HepG2 (cell line): ENCODE data around the gene ZNF547. TPM values are rescaled to one million over a fixed set of nuclear protein-coding genes. Genes with fewer than 3 reads are reported as not detected.

Source experiments
- ARHGAP35 ChIP-seq: sonication (generic); formaldehyde crosslinking; IDR thresholded peaks from 2 replicates; pipeline ENCODE4 v1.9.0; 2022; ENCODE audit warnings: mild to moderate bottlenecking, inconsistent platforms, moderate library complexity, missing genetic modification reagents, borderline replicate concordance
- CCAR2 ChIP-seq: fragments of 200-400 bp; formaldehyde crosslinking; optimal IDR thresholded peaks from 2 replicates; pipeline ENCODE3; 2018; ENCODE audit warnings: low read depth, mild to moderate bottlenecking, low read length, moderate library complexity
- ELF4 ChIP-seq: sonication (generic); formaldehyde crosslinking; IDR thresholded peaks from 2 replicates; pipeline ENCODE4 v1.5.0; 2020; ENCODE audit warnings: missing genetic modification reagents, mild to moderate bottlenecking, moderate library complexity, borderline replicate concordance
- ESRRA ChIP-seq: sonication (generic); formaldehyde crosslinking; IDR thresholded peaks from 2 replicates; pipeline ENCODE4 v1.5.1; 2020; ENCODE audit warnings: mild to moderate bottlenecking, low read depth, missing genetic modification reagents
- FLYWCH1 ChIP-seq: sonication (generic); formaldehyde crosslinking; IDR thresholded peaks from 2 replicates; pipeline ENCODE4 v1.8.1; 2023; ENCODE audit warnings: mild to moderate bottlenecking, missing genetic modification reagents
- IRF2 ChIP-seq: IDR thresholded peaks from 2 replicates; pipeline ENCODE4 v1.6.1; 2018; ENCODE audit warnings: missing genetic modification reagents, missing compliant biosample characterization
- JDP2 ChIP-seq: sonication (generic); formaldehyde crosslinking; IDR thresholded peaks from 2 replicates; pipeline ENCODE4 v1.8.1; 2022; ENCODE audit warnings: missing genetic modification reagents, borderline replicate concordance
- KAT7 ChIP-seq: IDR thresholded peaks from 2 replicates; pipeline ENCODE4 v1.6.1; 2018; ENCODE audit warnings: borderline replicate concordance, missing compliant biosample characterization
- NCOA1 ChIP-seq: sonication (generic); formaldehyde crosslinking; IDR thresholded peaks from 2 replicates; pipeline ENCODE4 v1.9.0; 2021; ENCODE audit warnings: missing genetic modification reagents
- NFATC3 ChIP-seq: sonication (generic); formaldehyde crosslinking; IDR thresholded peaks from 2 replicates; pipeline ENCODE4 v1.5.1; 2020; ENCODE audit warnings: mild to moderate bottlenecking, missing genetic modification reagents
- NKX3-1 ChIP-seq: sonication (generic); formaldehyde crosslinking; IDR thresholded peaks from 2 replicates; pipeline ENCODE4 v1.5.0; 2020; ENCODE audit warnings: missing genetic modification reagents
- TRIM24 ChIP-seq: sonication (generic); formaldehyde crosslinking; IDR thresholded peaks from 2 replicates; pipeline ENCODE4 v1.8.0; 2022; ENCODE audit warnings: mild to moderate bottlenecking, missing genetic modification reagents
- ZNF460 ChIP-seq: sonication (generic); formaldehyde crosslinking; IDR thresholded peaks from 2 replicates; pipeline ENCODE4 v1.5.1; 2020; ENCODE audit warnings: missing genetic modification reagents, mild to moderate bottlenecking, borderline replicate concordance
- ZNF788 ChIP-seq: sonication (generic); formaldehyde crosslinking; IDR thresholded peaks from 2 replicates; pipeline ENCODE4 v1.5.0; 2020; ENCODE audit warnings: mild to moderate bottlenecking, missing genetic modification reagents, borderline replicate concordance
- polyA plus RNA-seq, 8 experiments: library from polyadenylated mRNA; depleted of rRNA in 3 of 8; stranded (reverse) in 7 of 8; unstranded in 1 of 8; fragments of >200 nt; fragmentation: Illumina TruSeq in 4 of 8; extraction: Trizol in 4 of 8; gene quantifications; 2 replicates each; pipeline versions ENCODE4 v1.2.1 to v1.2.3, GENCODE V29; 2011 to 2016; ENCODE audit warnings: low read depth in 4 of 8, missing spikeins in 1 of 8, mixed read lengths in 1 of 8; ENCODE audit not compliant: insufficient read depth in 1 of 8
- total RNA-seq, 5 experiments: library from RNA; depleted of rRNA; stranded (reverse); fragments of >200 nt; fragmentation: Illumina TruSeq; extraction: Trizol; gene quantifications; 2 replicates each; pipeline ENCODE4 v1.2.3, GENCODE V29; 2016; ENCODE audit warnings: low read depth in 1 of 5
- TF ChIP-seq, protein P1 (sequence below): sonication (generic); formaldehyde crosslinking; IDR thresholded peaks from 2 replicates; pipeline ENCODE4 v1.4.0; 2020; ENCODE audit warnings: mild to moderate bottlenecking, missing genetic modification reagents
- TF ChIP-seq, protein P2 (sequence below): sonication (generic); formaldehyde crosslinking; IDR thresholded peaks from 2 replicates; pipeline ENCODE4 v1.8.1; 2023; ENCODE audit warnings: mild to moderate bottlenecking, inconsistent platforms, moderate library complexity, missing genetic modification reagents, borderline replicate concordance
- TF ChIP-seq, protein P3 (sequence below): sonication (generic); formaldehyde crosslinking; IDR thresholded peaks from 2 replicates; pipeline ENCODE4 v1.8.0; 2022; ENCODE audit warnings: mild to moderate bottlenecking, missing genetic modification reagents
- TF ChIP-seq, protein P4 (sequence below): sonication (generic); formaldehyde crosslinking; conservative IDR thresholded peaks from 2 replicates; pipeline ENCODE4 v1.8.0; 2022; ENCODE audit warnings: mild to moderate bottlenecking, moderate library complexity, missing genetic modification reagents
- TF ChIP-seq, protein P5 (sequence below): sonication (generic); formaldehyde crosslinking; IDR thresholded peaks from 2 replicates; pipeline ENCODE4 v1.8.1; 2023; ENCODE audit warnings: mild to moderate bottlenecking, missing genetic modification reagents

The ZNF547 gene
- total and polyA plus RNA-seq, 2 of the 13 experiments (the other 11 are each of a cell fraction or from before 2014, with no cell fraction given) = 2.0 to 2.6 TPM

DNA sequence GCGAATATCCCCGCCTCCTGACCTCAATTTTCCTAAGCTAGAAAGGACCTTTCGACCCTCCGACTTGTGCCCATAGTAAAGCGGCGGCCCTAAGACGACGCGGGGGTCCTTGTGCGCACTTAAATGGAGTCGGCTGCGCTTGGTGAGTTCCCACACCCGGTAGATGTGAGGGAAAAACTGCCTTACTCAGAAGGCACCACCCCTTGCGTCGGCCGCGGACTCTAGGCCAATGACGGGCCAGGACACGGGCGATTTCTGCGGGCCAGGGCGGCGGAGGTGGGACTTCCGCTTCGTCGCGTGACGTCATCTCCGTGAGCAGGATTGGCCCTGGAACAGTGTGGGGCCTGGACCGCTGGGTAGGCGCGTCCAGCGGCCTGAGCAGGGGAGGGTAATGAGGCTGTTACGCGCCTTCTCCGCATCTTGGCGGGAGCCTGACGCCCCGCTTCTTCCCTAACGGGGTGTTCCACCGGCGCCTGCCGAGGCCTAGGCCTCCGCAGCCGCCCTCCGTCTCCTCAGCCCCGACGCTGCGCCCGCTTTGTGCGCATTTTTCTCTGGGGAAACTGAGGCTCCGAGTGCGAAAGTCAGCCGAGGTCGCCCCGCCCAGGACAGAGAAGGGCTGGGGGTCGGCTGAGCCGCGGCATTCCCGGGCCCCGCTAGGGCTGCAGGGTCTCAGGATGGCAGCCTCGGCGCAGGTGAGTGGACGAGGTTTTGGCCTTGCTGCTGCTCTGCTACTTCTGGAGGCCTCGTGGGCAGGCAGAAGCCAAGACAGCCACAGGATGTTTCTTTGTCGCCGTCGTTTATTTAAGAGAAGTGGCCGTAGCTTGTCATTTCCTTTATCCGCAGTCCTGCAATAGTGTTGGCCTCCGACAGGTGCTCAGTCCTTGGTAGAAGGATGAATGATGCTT lies 42.9 kb upstream of the ZNF547 start, which contains the start of gene ZNF543 (continued):
- TF ChIP-seq, protein P1, sequence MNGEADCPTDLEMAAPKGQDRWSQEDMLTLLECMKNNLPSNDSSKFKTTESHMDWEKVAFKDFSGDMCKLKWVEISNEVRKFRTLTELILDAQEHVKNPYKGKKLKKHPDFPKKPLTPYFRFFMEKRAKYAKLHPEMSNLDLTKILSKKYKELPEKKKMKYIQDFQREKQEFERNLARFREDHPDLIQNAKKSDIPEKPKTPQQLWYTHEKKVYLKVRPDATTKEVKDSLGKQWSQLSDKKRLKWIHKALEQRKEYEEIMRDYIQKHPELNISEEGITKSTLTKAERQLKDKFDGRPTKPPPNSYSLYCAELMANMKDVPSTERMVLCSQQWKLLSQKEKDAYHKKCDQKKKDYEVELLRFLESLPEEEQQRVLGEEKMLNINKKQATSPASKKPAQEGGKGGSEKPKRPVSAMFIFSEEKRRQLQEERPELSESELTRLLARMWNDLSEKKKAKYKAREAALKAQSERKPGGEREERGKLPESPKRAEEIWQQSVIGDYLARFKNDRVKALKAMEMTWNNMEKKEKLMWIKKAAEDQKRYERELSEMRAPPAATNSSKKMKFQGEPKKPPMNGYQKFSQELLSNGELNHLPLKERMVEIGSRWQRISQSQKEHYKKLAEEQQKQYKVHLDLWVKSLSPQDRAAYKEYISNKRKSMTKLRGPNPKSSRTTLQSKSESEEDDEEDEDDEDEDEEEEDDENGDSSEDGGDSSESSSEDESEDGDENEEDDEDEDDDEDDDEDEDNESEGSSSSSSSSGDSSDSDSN (CRISPR knock-in tag) = peak; percentile 27; the same call in 1 of the 2 replicates
- no peak for TF ChIP-seq ZNF460 (CRISPR knock-in tag)
- no peak for TF ChIP-seq ELF4 (CRISPR knock-in tag)
- TF ChIP-seq, protein P2, sequence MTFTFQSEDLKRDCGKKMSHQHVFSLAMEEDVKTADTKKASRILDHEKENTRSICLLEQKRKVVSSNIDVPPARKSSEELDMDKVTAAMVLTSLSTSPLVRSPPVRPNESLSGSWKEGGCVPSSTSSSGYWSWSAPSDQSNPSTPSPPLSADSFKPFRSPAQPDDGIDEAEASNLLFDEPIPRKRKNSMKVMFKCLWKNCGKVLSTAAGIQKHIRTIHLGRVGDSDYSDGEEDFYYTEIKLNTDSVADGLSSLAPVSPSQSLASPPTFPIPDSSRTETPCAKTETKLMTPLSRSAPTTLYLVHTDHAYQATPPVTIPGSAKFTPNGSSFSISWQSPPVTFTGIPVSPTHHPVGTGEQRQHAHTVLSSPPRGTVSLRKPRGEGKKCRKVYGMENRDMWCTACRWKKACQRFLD = no peak
- no peak for TF ChIP-seq FLYWCH1 (CRISPR knock-in tag)
- TF ChIP-seq NKX3-1 (CRISPR knock-in tag) = no peak
- TF ChIP-seq KAT7 (CRISPR knock-in tag) = no peak; the same call in none of the 2 replicates
- TF ChIP-seq NCOA1 (CRISPR knock-in tag) = no peak
- no peak for TF ChIP-seq NFATC3 (CRISPR knock-in tag)
- peak; percentile 71 for TF ChIP-seq IRF2
- TF ChIP-seq ARHGAP35 = 0 out of 2 replicates have a peak, but pooled peaks have one; percentile 10
- no peak for TF ChIP-seq ESRRA (CRISPR knock-in tag)
- TF ChIP-seq, protein P3, sequence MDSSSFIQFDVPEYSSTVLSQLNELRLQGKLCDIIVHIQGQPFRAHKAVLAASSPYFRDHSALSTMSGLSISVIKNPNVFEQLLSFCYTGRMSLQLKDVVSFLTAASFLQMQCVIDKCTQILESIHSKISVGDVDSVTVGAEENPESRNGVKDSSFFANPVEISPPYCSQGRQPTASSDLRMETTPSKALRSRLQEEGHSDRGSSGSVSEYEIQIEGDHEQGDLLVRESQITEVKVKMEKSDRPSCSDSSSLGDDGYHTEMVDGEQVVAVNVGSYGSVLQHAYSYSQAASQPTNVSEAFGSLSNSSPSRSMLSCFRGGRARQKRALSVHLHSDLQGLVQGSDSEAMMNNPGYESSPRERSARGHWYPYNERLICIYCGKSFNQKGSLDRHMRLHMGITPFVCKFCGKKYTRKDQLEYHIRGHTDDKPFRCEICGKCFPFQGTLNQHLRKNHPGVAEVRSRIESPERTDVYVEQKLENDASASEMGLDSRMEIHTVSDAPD (CRISPR knock-in tag) = no peak
- TF ChIP-seq JDP2 = no peak
- no peak for TF ChIP-seq CCAR2
- TF ChIP-seq TRIM24 = no peak
- TF ChIP-seq, protein P4, sequence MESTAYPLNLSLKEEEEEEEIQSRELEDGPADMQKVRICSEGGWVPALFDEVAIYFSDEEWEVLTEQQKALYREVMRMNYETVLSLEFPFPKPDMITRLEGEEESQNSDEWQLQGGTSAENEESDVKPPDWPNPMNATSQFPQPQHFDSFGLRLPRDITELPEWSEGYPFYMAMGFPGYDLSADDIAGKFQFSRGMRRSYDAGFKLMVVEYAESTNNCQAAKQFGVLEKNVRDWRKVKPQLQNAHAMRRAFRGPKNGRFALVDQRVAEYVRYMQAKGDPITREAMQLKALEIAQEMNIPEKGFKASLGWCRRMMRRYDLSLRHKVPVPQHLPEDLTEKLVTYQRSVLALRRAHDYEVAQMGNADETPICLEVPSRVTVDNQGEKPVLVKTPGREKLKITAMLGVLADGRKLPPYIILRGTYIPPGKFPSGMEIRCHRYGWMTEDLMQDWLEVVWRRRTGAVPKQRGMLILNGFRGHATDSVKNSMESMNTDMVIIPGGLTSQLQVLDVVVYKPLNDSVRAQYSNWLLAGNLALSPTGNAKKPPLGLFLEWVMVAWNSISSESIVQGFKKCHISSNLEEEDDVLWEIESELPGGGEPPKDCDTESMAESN (CRISPR knock-in tag) = no peak
- TF ChIP-seq, protein P5, sequence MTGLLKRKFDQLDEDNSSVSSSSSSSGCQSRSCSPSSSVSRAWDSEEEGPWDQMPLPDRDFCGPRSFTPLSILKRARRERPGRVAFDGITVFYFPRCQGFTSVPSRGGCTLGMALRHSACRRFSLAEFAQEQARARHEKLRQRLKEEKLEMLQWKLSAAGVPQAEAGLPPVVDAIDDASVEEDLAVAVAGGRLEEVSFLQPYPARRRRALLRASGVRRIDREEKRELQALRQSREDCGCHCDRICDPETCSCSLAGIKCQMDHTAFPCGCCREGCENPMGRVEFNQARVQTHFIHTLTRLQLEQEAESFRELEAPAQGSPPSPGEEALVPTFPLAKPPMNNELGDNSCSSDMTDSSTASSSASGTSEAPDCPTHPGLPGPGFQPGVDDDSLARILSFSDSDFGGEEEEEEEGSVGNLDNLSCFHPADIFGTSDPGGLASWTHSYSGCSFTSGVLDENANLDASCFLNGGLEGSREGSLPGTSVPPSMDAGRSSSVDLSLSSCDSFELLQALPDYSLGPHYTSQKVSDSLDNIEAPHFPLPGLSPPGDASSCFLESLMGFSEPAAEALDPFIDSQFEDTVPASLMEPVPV (CRISPR knock-in tag) = peak; percentile 70; the same call in 1 of the 2 replicates
- TF ChIP-seq ZNF788 = peak; percentile 65; the same call in 1 of the 2 replicates
